Stimulated activated CD4-positive, alpha-beta T cell treated with anti-CD3 and anti-CD28 coated beads, TNF-alpha, amount 100 ng/mL, for 24 hours (primary cell): Measurements from ENCODE around the gene CACUL1.
"Not testable (repeated sequence)": the region's sequence is repeated elsewhere in the genome, so short reads cannot be mapped to it uniquely, and the experiment has no call there.

ENCODE experiments used
- DNase-seq, 3 experiments: peaks; one replicate each; pipeline ENCODE4 v3.0.0-alpha.2; 2020; ENCODE audit warnings: low read depth in 3 of 3

CACUL1 gene

DNA sequence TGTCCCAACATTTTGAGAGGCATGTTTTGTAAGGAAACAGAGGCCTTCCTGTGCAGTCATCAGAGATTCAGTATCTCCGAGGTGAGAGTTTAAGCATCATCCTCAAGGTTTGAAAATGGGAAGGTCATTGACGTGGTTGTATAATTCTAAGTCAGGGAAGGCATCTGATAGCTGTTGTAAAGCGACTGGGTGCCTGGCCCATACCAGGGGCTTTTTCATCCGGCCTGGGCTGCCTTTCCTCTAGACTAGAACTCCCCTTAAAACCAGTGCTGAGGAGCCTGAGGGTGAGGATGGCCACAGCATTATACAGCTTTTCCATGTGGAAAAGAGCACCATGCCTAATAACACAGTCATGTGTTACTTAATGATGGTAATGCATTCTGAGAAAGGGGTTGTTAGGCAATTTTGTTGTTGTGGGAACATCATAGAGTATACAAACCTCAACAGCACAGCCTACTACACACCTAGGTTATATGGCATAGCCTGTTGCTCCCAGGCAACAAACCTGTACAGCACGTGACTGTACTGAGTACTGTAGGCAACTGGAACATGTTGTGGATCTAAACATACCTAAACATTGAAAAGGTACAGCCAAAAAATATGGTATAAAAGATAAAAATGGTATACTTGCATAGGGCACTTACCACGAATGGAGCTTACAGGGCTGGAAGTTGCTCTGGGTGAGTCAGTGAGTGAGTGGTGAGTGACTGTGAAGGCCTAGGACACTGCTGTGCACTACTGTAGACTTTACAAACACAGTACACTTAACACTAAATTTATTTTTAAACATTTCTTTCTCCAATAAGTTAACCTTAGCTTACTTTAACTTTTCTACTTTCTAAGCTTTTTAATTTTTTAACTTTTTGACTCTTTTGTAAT, 13.5 kb upstream of the CACUL1 start:
- no peak for DNase-seq

- no peak for DNase-seq
Observed at GRCh38 chr10:118767297-118768040, 12.7 kb upstream of the CACUL1 start.

DNA sequence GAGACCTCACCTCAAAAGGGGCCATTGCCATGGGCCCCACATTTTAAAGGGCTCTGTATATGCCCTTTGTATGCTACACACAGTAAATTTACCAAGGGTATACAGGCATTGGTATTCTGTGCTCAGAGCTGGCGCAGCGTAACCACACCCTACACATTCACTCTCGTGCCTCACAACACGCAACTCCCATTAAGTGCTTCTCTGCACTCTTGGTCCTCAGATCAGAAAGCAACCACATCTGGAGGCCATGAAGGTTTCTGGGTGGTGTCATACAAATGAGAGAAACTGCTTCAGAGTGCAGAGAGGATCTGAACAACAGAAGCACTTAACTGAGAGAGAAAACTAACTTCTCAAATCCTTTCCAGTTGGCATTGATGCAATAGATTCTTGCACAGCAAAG, 9.4 kb upstream of the CACUL1 start:
- DNase-seq = no peak

DNA sequence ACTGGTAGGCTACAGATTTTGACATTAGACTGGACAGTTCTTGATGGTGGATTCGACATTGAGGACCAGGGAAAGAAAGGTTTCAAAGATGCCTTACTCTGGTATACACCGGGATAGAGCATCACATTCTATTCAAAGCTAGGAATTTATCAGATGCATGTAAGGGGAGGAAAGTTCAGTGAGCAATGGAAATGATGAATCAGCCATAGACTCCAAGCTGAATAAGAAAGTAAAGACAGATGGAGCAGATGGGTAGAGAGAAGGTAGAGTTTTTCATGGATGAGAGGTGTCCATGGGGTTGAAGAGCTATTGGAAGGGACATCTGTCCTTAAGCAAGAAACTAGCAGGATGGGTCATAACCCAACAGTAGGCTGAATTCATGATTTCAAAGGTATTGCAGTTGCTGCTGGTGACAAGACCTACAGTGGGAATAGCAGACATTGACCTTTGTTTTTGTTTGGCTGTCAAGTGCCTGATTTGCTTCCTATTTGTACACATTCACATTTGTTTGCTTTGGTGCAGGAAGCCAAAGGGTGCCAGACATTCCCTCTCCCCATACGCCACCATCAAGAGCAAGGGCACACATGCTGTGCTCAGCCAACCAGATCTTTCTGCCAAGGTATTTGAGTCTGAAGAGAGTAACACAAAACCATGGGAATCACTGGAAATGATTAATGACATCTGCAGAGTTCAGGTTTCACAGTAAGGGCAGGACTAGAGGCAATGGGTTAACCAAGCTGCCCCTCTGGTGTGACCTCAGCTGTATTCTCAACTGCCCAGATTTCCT, 8.6 kb upstream of the CACUL1 start:
- no peak for DNase-seq

- DNase-seq = no peak
Observed at GRCh38 chr10:118760265-118760664, 5.5 kb upstream of the CACUL1 start.

- DNase-seq = no peak
Observed at GRCh38 chr10:118758449-118758848, 3.7 kb upstream of the CACUL1 start.

- peak in 1 of 3 experiments; percentile 33 for DNase-seq
Observed at GRCh38 chr10:118754229-118754555, 578 bp downstream of the CACUL1 start.

DNA sequence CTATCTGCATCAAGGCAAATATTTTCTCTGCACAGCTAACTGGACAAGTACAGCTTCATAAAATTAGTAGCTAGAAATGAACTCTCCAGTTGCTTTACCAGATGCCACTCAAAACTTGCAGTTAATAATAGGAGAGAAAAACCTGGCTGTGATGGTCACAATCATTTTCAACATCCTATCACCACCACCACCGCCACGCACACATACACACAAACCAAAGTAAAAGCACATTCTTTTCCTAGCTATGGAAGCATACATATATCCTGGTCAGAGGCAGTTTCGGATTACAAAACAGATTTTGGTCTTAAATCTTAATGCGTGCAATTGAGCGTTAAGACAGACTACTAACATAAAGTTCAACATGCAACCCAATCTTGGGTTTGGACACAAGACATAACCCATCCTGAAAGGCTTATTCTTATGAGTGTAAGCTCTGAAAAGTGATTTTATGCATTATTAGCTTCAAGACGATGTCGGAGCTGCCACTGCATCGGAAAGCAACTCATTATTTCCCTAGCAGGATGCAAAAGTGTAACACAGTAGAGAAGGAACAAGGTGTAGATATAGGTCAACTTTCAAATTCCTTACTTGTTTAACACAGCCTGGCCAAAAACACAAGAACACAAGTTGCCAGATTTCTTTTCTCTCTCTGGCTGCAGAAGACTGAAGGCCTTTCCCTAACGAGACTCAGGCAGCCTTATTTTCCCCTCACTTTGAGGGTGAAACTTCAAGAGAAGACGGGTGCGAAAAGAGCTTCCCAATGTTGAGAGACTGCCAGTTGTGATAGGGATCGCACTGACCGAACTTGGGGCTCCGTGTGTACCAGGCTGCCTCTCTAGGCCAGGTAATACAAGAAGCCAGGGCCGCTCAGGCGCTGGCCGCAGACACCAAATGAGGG, 1.2 kb downstream of the CACUL1 start:
- no peak for DNase-seq

DNA sequence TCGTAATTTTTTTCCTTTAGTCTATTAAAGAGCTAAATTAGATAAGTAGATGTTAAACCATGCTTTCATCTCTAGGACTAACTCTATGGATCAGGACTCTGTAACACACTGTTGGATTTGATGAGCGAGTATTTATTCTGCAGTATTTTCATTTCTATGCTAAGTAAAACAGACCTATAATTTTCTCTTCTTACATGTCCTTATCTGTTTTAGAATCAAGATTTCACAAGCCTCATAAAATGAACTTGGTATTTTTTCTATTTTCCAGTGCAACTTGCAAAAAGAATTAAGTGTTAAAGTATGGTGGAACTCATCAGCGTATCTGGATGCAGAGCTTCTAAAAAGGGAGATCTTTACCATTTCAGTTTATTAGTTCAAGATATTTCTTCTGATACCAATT, 2.4 kb downstream of the CACUL1 start:
- DNase-seq = no peak

DNA sequence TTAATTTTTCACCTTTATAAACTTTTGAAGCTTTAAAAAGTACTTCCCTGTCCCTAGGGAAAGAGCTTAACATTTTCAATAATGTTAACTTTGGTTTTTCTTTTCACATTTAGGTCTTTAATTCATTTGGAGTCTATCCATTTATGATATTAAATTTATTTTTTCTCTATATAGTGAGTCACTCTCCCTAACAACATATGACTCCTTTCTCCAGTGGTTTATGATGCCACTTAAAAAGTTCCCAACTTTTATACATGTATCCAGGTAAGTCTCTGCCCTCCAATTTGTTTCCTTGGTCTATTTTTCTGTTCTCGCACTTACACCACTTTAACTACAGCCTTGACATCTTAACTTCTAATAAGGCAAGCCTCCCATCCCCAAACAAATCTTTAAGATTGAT, 3.5 kb downstream of the CACUL1 start:
- DNase-seq = no peak

DNA sequence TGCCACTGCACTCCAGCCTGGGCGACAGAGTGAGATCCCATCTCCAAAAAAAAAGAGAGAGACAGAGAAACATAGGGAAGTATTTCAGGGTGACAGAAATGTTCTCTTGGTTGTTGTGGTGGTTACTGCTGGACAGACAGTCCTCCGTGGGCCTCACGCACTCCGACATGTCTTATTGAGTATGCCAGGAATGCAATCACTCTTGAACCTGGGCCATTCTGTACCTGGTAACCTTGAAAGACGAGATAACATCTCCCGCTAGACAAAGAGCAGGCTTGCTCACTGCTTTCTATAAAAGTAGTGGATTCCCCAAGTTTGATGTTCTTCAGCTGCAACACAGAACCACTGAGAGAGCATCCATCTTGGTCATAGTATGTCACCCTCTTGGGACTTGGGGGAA, 6.7 kb downstream of the CACUL1 start:
- no peak for DNase-seq

- no peak for DNase-seq
Observed at GRCh38 chr10:118746246-118746645, 8.5 kb downstream of the CACUL1 start.

DNA sequence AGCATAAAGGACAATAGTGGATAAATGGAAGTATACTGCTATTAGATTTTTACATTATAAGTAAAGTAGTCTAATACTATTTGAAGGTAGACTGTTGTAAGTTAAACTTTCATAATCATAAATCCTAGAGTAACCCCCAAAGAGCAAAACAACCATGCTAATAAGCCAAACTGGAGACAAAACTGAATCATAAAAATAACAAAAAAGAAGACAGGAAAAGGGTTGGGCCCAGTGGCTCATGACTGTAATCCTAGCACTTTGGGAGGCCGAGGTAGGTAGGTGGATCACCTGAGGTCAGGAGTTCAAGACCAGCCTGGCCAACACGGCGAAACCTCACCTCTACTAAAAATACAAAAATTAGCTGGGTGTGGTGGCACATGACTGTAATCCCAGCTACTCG, 9.7 kb downstream of the CACUL1 start:
- no peak for DNase-seq

DNA sequence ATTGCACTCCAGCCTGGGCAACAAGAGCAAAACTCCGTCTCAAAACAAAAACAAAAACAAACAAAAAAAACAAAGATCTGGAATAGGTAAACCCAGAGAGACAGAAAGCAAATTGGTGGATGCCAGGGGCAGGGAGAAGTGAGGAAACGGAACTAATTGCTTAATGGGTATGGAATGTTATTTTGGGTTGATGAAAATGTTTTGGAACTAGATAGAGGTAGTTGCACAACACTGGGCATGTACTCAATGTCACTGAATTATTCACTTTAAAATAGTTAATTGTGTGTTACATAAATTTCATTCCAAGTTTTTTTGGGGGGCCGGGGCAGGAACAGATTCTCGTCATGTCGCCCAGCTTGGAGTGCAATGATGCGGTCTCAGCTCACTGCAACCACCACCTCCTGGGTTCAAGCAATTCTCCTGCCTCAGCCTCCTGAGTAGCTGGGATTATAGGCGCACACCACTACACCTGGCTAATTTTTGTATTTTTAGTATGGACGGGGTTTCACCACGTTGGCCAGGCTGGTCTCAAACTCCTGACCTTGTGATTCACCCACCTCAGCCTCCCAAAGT, 10.3 kb downstream of the CACUL1 start:
- DNase-seq = not testable (repeated sequence)

GRCh38 chr10:118742782-118743181, 12.0 kb downstream of the CACUL1 start:
- DNase-seq = no peak

GRCh38 chr10:118742032-118742431, 12.7 kb downstream of the CACUL1 start:
- no peak for DNase-seq

DNA sequence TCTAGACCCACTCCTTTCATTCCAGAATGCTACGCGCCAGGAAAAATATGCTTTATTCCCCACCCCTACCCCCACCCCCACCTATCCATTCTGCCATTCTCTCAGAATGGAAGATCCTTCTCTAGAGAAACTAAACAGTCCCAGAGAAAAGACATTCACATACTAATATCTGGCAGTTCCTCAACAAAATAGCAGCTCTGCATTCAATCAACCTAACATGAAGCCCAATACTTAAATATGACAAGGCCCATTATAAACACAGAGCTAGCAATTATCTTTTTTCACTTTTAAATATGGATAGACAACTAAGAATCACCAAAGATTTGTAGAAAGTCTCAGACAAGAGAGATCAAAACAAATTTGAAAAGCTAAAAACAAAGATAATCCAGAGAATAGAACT, 16.4 kb downstream of the CACUL1 start:
- no peak for DNase-seq

GRCh38 chr10:118737603-118738302, 17.0 kb downstream of the CACUL1 start:
- DNase-seq = no peak

GRCh38 chr10:118735294-118735693, 19.5 kb downstream of the CACUL1 start:
- no peak for DNase-seq

- no peak for DNase-seq
Observed at GRCh38 chr10:118734475-118734874, 20.3 kb downstream of the CACUL1 start.
